K562 (cell line): ENCODE results near the gene LSR. TPM values are rescaled to one million over a fixed set of nuclear protein-coding genes. Genes with fewer than 3 reads are reported as not detected.
A peak's percentile ranks its signal among the peaks of the same experiment; 100 is the strongest.

Experiments
- EHMT2 ChIP-seq: fragments of 450-650 bp; IDR thresholded peaks from 2 replicates; pipeline ENCODE4 v1.6.1; 2018; ENCODE audit warnings: antibody characterized with exemption
- ELF2 ChIP-seq: fragments of 250-450 bp; sonication (Bioruptor Pico); IDR thresholded peaks from 2 replicates; pipeline ENCODE4 v1.5.0; 2021; ENCODE audit warnings: mild to moderate bottlenecking
- ETV1 ChIP-seq: fragments of 450-650 bp; conservative IDR thresholded peaks from 2 replicates; pipeline ENCODE4 v1.6.1; 2016; ENCODE audit warnings: missing genetic modification characterization, control low read depth, low read depth, missing compliant biosample characterization
- FOSL1 ChIP-seq: fragments of 200-800 bp; sonication (Bioruptor generic); conservative IDR thresholded peaks from 2 replicates; pipeline ENCODE4 v1.6.1; 2016; ENCODE audit warnings: missing genetic modification characterization, missing compliant biosample characterization
- JUNB ChIP-seq: fragments of 450-650 bp; formaldehyde crosslinking; conservative IDR thresholded peaks from 2 replicates; pipeline ENCODE4 v1.4.0; 2020; ENCODE audit warnings: mild to moderate bottlenecking
- MCM2 ChIP-seq: fragments of 450-650 bp; IDR thresholded peaks from 2 replicates; pipeline ENCODE4 v1.6.1; 2017; ENCODE audit warnings: low read depth, mild to moderate bottlenecking
- NCOA1 ChIP-seq: fragments of 450-650 bp; IDR thresholded peaks from 2 replicates; pipeline ENCODE4 v1.6.1; 2016; ENCODE audit warnings: low read depth
- PURB ChIP-seq: sonication (generic); formaldehyde crosslinking; IDR thresholded peaks from 2 replicates; pipeline ENCODE4 v1.9.0; 2021; ENCODE audit warnings: low read depth, mild to moderate bottlenecking, missing genetic modification reagents
- SIN3B ChIP-seq: fragments of 450-650 bp; IDR thresholded peaks from 2 replicates; pipeline ENCODE4 v1.6.1; 2017; ENCODE audit warnings: low read depth, mild to moderate bottlenecking, moderate library complexity
- TEAD2 ChIP-seq: fragments of 450-650 bp; IDR thresholded peaks from 2 replicates; pipeline ENCODE4 v1.6.1; 2016; ENCODE audit warnings: missing genetic modification characterization, control low read depth, missing compliant biosample characterization
- ZNF174 ChIP-seq: fragments of 250-450 bp; sonication (Bioruptor Pico); IDR thresholded peaks from 2 replicates; pipeline ENCODE4 v1.4.0; 2020; ENCODE audit warnings: mild to moderate bottlenecking
- ZNF347 ChIP-seq: fragments of 450-650 bp; formaldehyde crosslinking; IDR thresholded peaks from 2 replicates; pipeline ENCODE4 v1.4.0; 2020; ENCODE audit warnings: low read depth, mild to moderate bottlenecking, moderate library complexity
- polyA plus RNA-seq, 8 experiments: library from polyadenylated mRNA; depleted of rRNA in 4 of 8; stranded (reverse) in 5 of 8; unstranded in 3 of 8; fragments of >200 nt; fragmentation: Nextera tagmentation in 2 of 8; fragmentation: Illumina TruSeq in 1 of 8; extraction: Ambion mirVana in 2 of 8; extraction: Trizol in 1 of 8; gene quantifications; 2 replicates each; pipeline versions ENCODE4 v1.2.1 to v1.2.3, GENCODE V29; 2011 to 2014; ENCODE audit warnings: inconsistent platforms in 1 of 8, missing spikeins in 1 of 8
- total RNA-seq, 7 experiments: library from RNA; depleted of rRNA in 6 of 7; stranded (reverse); fragments of >200 nt in 6 of 7; fragmentation: Illumina TruSeq in 2 of 7; extraction: Trizol in 2 of 7; gene quantifications; 2 replicates each; pipeline versions ENCODE4 v1.2.1 to v1.2.3, GENCODE V29; 2011 to 2021; ENCODE audit warnings: low replicate concordance in 1 of 7
- TF ChIP-seq, protein P1 (sequence below): fragments of 200-800 bp; sonication (Bioruptor generic); IDR thresholded peaks from 2 replicates; pipeline ENCODE4 v1.6.1; 2017; ENCODE audit warnings: missing genetic modification characterization, missing compliant biosample characterization
- TF ChIP-seq, protein P2 (sequence below): fragments of 450-650 bp; formaldehyde crosslinking; IDR thresholded peaks from 2 replicates; pipeline ENCODE4 v1.4.0; 2020; ENCODE audit warnings: mild to moderate bottlenecking, moderate library complexity
- TF ChIP-seq, protein P3 (sequence below): fragments of 250-450 bp; sonication (Bioruptor Pico); IDR thresholded peaks from 2 replicates; pipeline ENCODE4 v1.5.0; 2021; ENCODE audit warnings: mild to moderate bottlenecking, moderate library complexity

The LSR gene
- total and polyA plus RNA-seq, 9 of the 15 experiments (the other 6 are each of a cell fraction or from before 2014, with no cell fraction given) = 0.44 to 87.9 (median 28.0) TPM

DNA sequence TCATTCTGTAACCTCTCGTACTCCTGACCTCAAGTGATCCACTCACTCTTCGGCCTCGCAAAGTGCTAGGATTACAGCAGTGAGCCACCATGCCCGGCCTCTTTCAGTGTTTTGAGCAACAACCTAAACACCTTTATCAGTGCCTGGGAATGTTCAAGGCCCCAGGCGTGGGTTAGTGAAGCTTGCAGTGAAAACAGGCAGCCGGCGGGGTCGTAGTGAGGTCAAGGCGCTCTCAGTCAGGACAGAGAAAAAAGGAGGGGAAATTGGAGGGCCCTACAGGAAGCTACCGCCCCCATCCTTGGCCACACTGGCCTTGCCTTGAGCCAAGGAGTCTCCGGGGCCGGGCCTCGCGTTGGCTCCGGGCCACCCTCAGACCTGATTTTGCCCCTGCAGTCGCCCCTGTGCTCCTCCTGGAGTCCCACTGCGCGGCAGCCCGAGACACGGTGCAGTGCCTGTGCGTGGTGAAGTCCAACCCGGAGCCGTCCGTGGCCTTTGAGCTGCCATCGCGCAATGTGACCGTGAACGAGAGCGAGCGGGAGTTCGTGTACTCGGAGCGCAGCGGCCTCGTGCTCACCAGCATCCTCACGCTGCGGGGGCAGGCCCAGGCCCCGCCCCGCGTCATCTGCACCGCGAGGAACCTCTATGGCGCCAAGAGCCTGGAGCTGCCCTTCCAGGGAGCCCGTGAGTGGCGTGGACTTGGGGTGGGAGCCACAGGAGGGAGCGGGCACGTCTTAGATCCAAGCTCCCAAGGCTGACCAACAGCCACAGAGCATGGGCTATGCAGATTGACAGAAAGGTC, 60.9 kb downstream of the LSR start (continued):
- TF ChIP-seq MCM2 = no peak
- TF ChIP-seq ZNF347 (CRISPR knock-in tag) = 0 out of 2 replicates have a peak, but pooled peaks have one; percentile 39
- TF ChIP-seq, protein P1, sequence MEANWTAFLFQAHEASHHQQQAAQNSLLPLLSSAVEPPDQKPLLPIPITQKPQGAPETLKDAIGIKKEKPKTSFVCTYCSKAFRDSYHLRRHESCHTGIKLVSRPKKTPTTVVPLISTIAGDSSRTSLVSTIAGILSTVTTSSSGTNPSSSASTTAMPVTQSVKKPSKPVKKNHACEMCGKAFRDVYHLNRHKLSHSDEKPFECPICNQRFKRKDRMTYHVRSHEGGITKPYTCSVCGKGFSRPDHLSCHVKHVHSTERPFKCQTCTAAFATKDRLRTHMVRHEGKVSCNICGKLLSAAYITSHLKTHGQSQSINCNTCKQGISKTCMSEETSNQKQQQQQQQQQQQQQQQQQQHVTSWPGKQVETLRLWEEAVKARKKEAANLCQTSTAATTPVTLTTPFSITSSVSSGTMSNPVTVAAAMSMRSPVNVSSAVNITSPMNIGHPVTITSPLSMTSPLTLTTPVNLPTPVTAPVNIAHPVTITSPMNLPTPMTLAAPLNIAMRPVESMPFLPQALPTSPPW (CRISPR knock-in tag) = peak; percentile 52
- TF ChIP-seq JUNB (CRISPR knock-in tag) = no peak
- TF ChIP-seq EHMT2 = no peak
- no peak for TF ChIP-seq PURB (CRISPR knock-in tag)
- peak; percentile 49 for TF ChIP-seq FOSL1 (tag)
- no peak for TF ChIP-seq TEAD2 (tag)
- TF ChIP-seq, protein P2, sequence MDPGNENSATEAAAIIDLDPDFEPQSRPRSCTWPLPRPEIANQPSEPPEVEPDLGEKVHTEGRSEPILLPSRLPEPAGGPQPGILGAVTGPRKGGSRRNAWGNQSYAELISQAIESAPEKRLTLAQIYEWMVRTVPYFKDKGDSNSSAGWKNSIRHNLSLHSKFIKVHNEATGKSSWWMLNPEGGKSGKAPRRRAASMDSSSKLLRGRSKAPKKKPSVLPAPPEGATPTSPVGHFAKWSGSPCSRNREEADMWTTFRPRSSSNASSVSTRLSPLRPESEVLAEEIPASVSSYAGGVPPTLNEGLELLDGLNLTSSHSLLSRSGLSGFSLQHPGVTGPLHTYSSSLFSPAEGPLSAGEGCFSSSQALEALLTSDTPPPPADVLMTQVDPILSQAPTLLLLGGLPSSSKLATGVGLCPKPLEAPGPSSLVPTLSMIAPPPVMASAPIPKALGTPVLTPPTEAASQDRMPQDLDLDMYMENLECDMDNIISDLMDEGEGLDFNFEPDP (CRISPR knock-in tag) = no peak
- no peak for TF ChIP-seq ELF2 (CRISPR knock-in tag)
- TF ChIP-seq SIN3B = no peak
- TF ChIP-seq ZNF174 (CRISPR knock-in tag) = no peak
- TF ChIP-seq, protein P3, sequence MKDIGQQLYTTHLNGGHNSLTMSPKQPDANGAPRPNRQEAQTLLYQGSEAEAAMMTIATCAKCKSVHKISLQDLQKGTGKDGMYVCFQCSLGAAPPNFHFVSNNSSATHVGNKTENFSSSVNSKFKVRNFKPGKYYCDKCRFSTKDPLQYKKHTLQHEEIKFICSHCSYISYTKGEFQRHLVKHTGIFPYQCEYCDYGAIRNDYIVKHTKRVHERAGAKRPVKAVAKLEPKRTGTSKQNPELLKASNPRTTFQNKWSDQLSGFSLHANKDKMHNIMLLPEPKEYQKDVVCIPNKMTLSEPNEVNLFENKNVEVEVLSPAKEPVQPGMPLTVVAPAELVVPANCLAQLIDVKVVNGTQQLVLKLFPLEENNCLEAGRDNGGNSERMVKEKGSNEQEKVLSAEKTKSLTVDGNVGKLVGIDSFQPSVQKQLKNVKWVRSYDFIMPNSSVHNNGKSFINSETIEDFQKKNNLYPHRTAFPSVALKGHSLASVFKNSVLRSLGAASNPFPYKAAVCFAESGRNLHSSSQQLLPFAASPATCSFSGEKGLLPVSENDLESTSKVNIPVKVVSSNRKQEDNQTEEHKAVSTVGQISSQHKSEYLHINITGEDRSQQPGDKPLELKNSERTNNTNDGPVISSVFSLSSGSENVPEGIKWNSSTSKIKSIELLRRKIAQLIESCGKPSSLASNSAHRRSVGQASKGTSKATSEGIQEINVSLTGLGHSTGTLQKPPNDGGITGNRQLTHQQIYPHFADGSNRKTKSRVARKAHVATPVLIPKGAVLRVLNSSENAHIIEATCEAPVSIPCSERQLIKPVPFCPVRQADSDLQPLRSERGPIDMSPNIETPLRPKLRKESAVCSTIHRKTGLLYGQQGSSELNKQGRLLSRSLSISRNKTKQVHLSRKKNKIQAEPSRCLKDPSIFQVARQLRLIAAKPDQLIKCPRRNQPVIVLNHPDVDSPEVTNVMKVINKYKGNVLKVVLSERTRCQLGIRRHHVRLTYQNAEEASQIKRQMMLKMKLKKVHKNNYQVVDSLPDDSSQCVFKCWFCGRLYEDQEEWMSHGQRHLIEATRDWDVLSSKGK (CRISPR knock-in tag) = no peak
- no peak for TF ChIP-seq NCOA1
- TF ChIP-seq ETV1 (tag) = peak; percentile 30; the same call in 1 of the 2 replicates
